PC-3 (cell line): Measurements from ENCODE around the gene C1QC. TPM values are rescaled to one million over a fixed set of nuclear protein-coding genes. Genes with fewer than 3 reads are reported as not detected.
"Not testable (repeated sequence)": the region's sequence is repeated elsewhere in the genome, so short reads cannot be mapped to it uniquely, and the experiment has no call there.

Experiments
- ATAC-seq: fragments of 200-7000 bp; cut with Tn5 transposase; 2 replicates; pipeline ENCODE4 v1.9.1; 2020; ENCODE audit warnings: mild to moderate bottlenecking, moderate library complexity
- BruUV-seq: library from RNA; stranded (reverse); fragments of 400-500 nt; replicated peaks from 2 replicates; lab custom pipeline; 2021; lab: Mats Ljungman, UMichigan
- CTCF ChIA-PET: fragments of 300-600 bp; sonication (Branson Sonifier 250); formaldehyde crosslinking; loops from one replicate; lab custom pipeline; 2022; ENCODE audit warnings: antibody characterized with exemption; lab: Charles Lee
- POLR2A ChIA-PET: fragments of 300-600 bp; sonication (Branson Sonifier 250); formaldehyde crosslinking; loops from one replicate; lab custom pipeline; 2022; ENCODE audit warnings: antibody characterized with exemption; ENCODE audit not compliant: unreplicated experiment; lab: Charles Lee
- DNase-seq: peaks from one replicate; pipeline ENCODE4 v3.0.0-alpha.2; 2015
- H2AFZ ChIP-seq: fragments of 300-600 bp; sonication (generic); 2 replicates; pipeline ENCODE4 v1.6.0; 2016; ENCODE audit warnings: antibody characterized with exemption, low read length
- H3F3A ChIP-seq: fragments of 300-600 bp; sonication (generic); one replicate; pipeline ENCODE4 v1.6.0; 2017; ENCODE audit warnings: antibody characterized with exemption, low read length, control low read depth, mild to moderate bottlenecking; ENCODE audit not compliant: unreplicated experiment
- H3K27ac ChIP-seq: fragments of 300-600 bp; sonication (generic); 2 replicates; pipeline ENCODE4 v1.5.1; 2016; ENCODE audit warnings: mild to moderate bottlenecking, low read length
- H3K27me3 ChIP-seq: fragments of 300-600 bp; sonication (generic); 2 replicates; pipeline ENCODE4 v1.6.1; 2016; ENCODE audit warnings: low read length, mixed read lengths
- H3K36me3 ChIP-seq: fragments of 300-600 bp; sonication (generic); 2 replicates; pipeline ENCODE4 v1.6.1; 2016; ENCODE audit warnings: low read depth, mixed run types, low read length, mixed read lengths
- H3K4me1 ChIP-seq: fragments of 300-600 bp; sonication (generic); 2 replicates; pipeline ENCODE4 v1.5.1; 2016; ENCODE audit warnings: low read length; ENCODE audit not compliant: insufficient read depth
- H3K4me2 ChIP-seq: fragments of 300-600 bp; sonication (generic); 2 replicates; pipeline ENCODE4 v1.6.0; 2016; ENCODE audit warnings: low read length
- H3K4me3 ChIP-seq: fragments of 300-600 bp; sonication (generic); 2 replicates; pipeline ENCODE4 v1.5.1; 2016; ENCODE audit warnings: mild to moderate bottlenecking, low read length, mixed read lengths
- H3K79me2 ChIP-seq: fragments of 300-600 bp; sonication (generic); 2 replicates; pipeline ENCODE4 v1.6.1; 2017; ENCODE audit warnings: low read length, mixed read lengths
- H3K9ac ChIP-seq: fragments of 300-600 bp; sonication (generic); 2 replicates; pipeline ENCODE4 v1.6.0; 2016; ENCODE audit warnings: mild to moderate bottlenecking, low read length
- H3K9me2 ChIP-seq: fragments of 300-600 bp; sonication (generic); replicated peaks from 2 replicates; pipeline ENCODE4 v1.6.1; 2016; ENCODE audit warnings: mixed run types, low read length, mixed read lengths
- H3K9me3 ChIP-seq: fragments of 300-600 bp; sonication (generic); 2 replicates; pipeline ENCODE4 v1.6.1; 2016; ENCODE audit warnings: low read length, mixed read lengths
- H4K20me1 ChIP-seq: fragments of 300-600 bp; sonication (generic); 2 replicates; pipeline ENCODE4 v1.6.1; 2016; ENCODE audit warnings: low read length, mixed read lengths
- CTCF ChIP-seq: fragments of 300-600 bp; sonication (generic); conservative IDR thresholded peaks from 2 replicates; pipeline ENCODE4 v1.5.1; 2017; ENCODE audit warnings: antibody characterized with exemption, low read depth, mild to moderate bottlenecking, low read length
- EZH2 ChIP-seq: fragments of 300-600 bp; sonication (generic); IDR thresholded peaks from one replicate; pipeline ENCODE4 v1.6.1; 2017; ENCODE audit warnings: antibody characterized with exemption, mild to moderate bottlenecking, low read length; ENCODE audit not compliant: unreplicated experiment
- EZH2phosphoT487 ChIP-seq: fragments of 300-600 bp; sonication (generic); IDR thresholded peaks from 2 replicates; pipeline ENCODE4 v1.6.1; 2018; ENCODE audit warnings: mild to moderate bottlenecking, antibody characterized with exemption, low read length, borderline replicate concordance
- intact Hi-C: fragments of 100-400 bp; cut with micrococcal nuclease; formaldehyde crosslinking; loops from 2 replicates; pipeline ENCODE4 v1.9.0; 2023
- total RNA-seq: library from RNA; depleted of rRNA; stranded (reverse); fragments of >200 nt; gene quantifications from 2 replicates; pipeline ENCODE4 v1.2.3, GENCODE V29; 2014

C1QC gene
- total RNA-seq, 1 experiment from 2014 or later: not detected

GRCh38 chr1:22662986-22663408 is 19.6 kb downstream of the C1QC start:
- POLR2A ChIA-PET: no interaction called here
- Histone ChIP-seq H4K20me1 (no peaks in the 10 kb centered on the region), H3K9me2 (no peaks in the 10 kb centered on the region), H3K4me2 (no peak overlapping the region), H2AFZ (no peak overlapping the region), H3K4me3 (no peak overlapping the region), H3F3A (no peaks in the 10 kb centered on the region), H3K27ac (no peak overlapping the region), H3K36me3 (no peaks in the 10 kb centered on the region), H3K27me3 (peaks cover 9% of the 10 kb centered on the region), H3K4me1 (no peaks in the 10 kb centered on the region), H3K9ac (no peak overlapping the region), H3K9me3 (no peaks in the 10 kb centered on the region), H3K79me2 (no peaks in the 10 kb centered on the region)
- CTCF ChIA-PET: no interaction called here
- ATAC-seq (no peak), DNase-seq (no peak)
- TF ChIP-seq EZH2 (no peak), CTCF (no peak), EZH2phosphoT487 (no peak)
- intact Hi-C loops: no loop called here
- no TSS peak for BruUV-seq

GRCh38 chr1:22665752-22666151 is 22.3 kb downstream of the C1QC start:
- Histone ChIP-seq H2AFZ (no peak overlapping the region), H3K9ac (no peak overlapping the region), H3K27ac (no peak overlapping the region), H3K9me3 (no peaks in the 10 kb centered on the region), H3K36me3 (no peaks in the 10 kb centered on the region), H3K4me3 (no peak overlapping the region), H3K4me1 (no peaks in the 10 kb centered on the region), H3K27me3 (peaks cover 16% of the 10 kb centered on the region), H3K79me2 (no peaks in the 10 kb centered on the region), H4K20me1 (no peaks in the 10 kb centered on the region), H3K4me2 (no peak overlapping the region), H3F3A (no peaks in the 10 kb centered on the region), H3K9me2 (no peaks in the 10 kb centered on the region)
- no peak for TF ChIP-seq EZH2phosphoT487
- TF ChIP-seq CTCF: peak; percentile 77
- ChIA-PET CTCF (no interaction called here), POLR2A (no interaction called here)
- DNase-seq: peak; percentile 42
- intact Hi-C loops: loop anchor here (2.0 kb wide), 1 partner anchor 265 kb away; no protein-coding TSS in a partner anchor
- BruUV-seq: no TSS peak
- ATAC-seq: peak; percentile 55; the same call in 1 of the 2 replicates

GRCh38 chr1:22666412-22666811 is 23.0 kb downstream of the C1QC start:
- DNase-seq: no peak
- H3K9me3 ChIP-seq: no peaks in the 10 kb centered on the region
- BruUV-seq: no TSS peak
- ChIA-PET POLR2A (no interaction called here), CTCF (interaction anchor here (0.6 kb wide), 1 partner anchor 236 kb away, joined by 4 read pairs; no protein-coding TSS in a partner anchor)
- no peaks in the 10 kb centered on the region for H3K36me3 ChIP-seq
- H4K20me1 ChIP-seq: no peaks in the 10 kb centered on the region
- peaks cover 16% of the 10 kb centered on the region for H3K27me3 ChIP-seq
- H3K4me2 ChIP-seq: no peak overlapping the region
- H3K79me2 ChIP-seq: no peaks in the 10 kb centered on the region
- TF ChIP-seq CTCF: no peak
- no peak for TF ChIP-seq EZH2phosphoT487
- TF ChIP-seq EZH2: no peak
- ATAC-seq: no peak
- no peaks in the 10 kb centered on the region for H3K4me1 ChIP-seq
- no peak overlapping the region for H3K4me3 ChIP-seq
- H3K9ac ChIP-seq: no peak overlapping the region
- no peaks in the 10 kb centered on the region for H3F3A ChIP-seq
- no peak overlapping the region for H3K27ac ChIP-seq
- intact Hi-C loops: no loop called here
- H3K9me2 ChIP-seq: no peaks in the 10 kb centered on the region
- no peak overlapping the region for H2AFZ ChIP-seq

- H3F3A ChIP-seq, H3K79me2 ChIP-seq, POLR2A ChIA-PET, DNase-seq, ATAC-seq, H3K9me3 ChIP-seq, H3K9me2 ChIP-seq, BruUV-seq, H3K4me1 ChIP-seq, H2AFZ ChIP-seq, H3K36me3 ChIP-seq, H4K20me1 ChIP-seq, CTCF ChIA-PET, H3K27ac ChIP-seq, H3K4me2 ChIP-seq, intact Hi-C loops, H3K4me3 ChIP-seq, H3K9ac ChIP-seq: not testable (repeated sequence)
- H3K27me3 ChIP-seq: peaks cover 16% of the 10 kb centered on the region
These were observed 25.4 kb downstream of the C1QC start for GRCh38 chr1:22668840-22669239.
